Measurements from ENCODE around the gene UBD.

The UBD gene

GRCh38 chr6:29561091-29561490 lies 1.6 kb upstream of the UBD start:
- no peak for DNase-seq

GRCh38 chr6:29558439-29559079 lies 973 bp downstream of the UBD start:
- no peak for DNase-seq

GRCh38 chr6:29557320-29557719 lies 2.2 kb downstream of the UBD start:
- no peak for DNase-seq

- no peak for DNase-seq
These were observed 4.8 kb downstream of the UBD start for GRCh38 chr6:29554764-29555163.

GRCh38 chr6:29553268-29554057 lies 6.1 kb downstream of the UBD start:
- DNase-seq: no peak

GRCh38 chr6:29552512-29553051 lies 7.0 kb downstream of the UBD start:
- no peak for DNase-seq

GRCh38 chr6:29547573-29547972 lies 12.0 kb downstream of the UBD start:
- no peak for DNase-seq

GRCh38 chr6:29537714-29538403 lies 21.7 kb downstream of the UBD start:
- DNase-seq: no peak

GRCh38 chr6:29532320-29532951 lies 27.1 kb downstream of the UBD start:
- no peak for DNase-seq

GRCh38 chr6:29531668-29532067 lies 27.9 kb downstream of the UBD start:
- DNase-seq: no peak

GRCh38 chr6:29530671-29531310 lies 28.7 kb downstream of the UBD start:
- no peak for DNase-seq

- no peak for DNase-seq
These were observed 29.6 kb downstream of the UBD start for GRCh38 chr6:29529956-29530355.

GRCh38 chr6:29528988-29529560 lies 30.5 kb downstream of the UBD start:
- DNase-seq: no peak

- no peak for DNase-seq
These were observed 31.1 kb downstream of the UBD start for GRCh38 chr6:29528300-29528931.

GRCh38 chr6:29527564-29527963 lies 32.0 kb downstream of the UBD start:
- DNase-seq: no peak

- no peak for DNase-seq
These were observed 32.4 kb downstream of the UBD start for GRCh38 chr6:29527126-29527525.

- DNase-seq: no peak
These were observed 34.3 kb downstream of the UBD start for GRCh38 chr6:29525311-29525639.

- no peak for DNase-seq
These were observed 34.9 kb downstream of the UBD start for GRCh38 chr6:29524444-29525310.

GRCh38 chr6:29524044-29524443 lies 35.5 kb downstream of the UBD start:
- DNase-seq: no peak

- DNase-seq: no peak
These were observed 37.3 kb downstream of the UBD start for GRCh38 chr6:29522227-29522626.
